Adrenal gland (tissue), 5 donors: ENCODE data around the gene TLN1.

ENCODE experiments used
- POLR2A ChIP-seq, 2 donors: fragments of 450-650 bp; IDR thresholded peaks; one replicate each; pipeline ENCODE4 v1.6.1; 2017; ENCODE audit warnings: antibody characterized with exemption in 2 of 2, mild to moderate bottlenecking in 2 of 2, moderate library complexity in 1 of 2
- TF ChIP-seq, protein P1 (sequence below), 6 experiments: fragments of 450-650 bp in 4 of 6; fragments of 200-600 bp in 2 of 6; sonication (generic) in 1 of 6; IDR thresholded peaks; 1 replicate in 5 of 6; 2 replicates in 1 of 6; pipeline versions ENCODE4 v1.5.1 to v1.8.0; 2016 to 2021; ENCODE audit warnings: antibody characterized with exemption in 6 of 6, mild to moderate bottlenecking in 2 of 6, moderate library complexity in 1 of 6
- donor health status: DM: no; HTN: no; CAD: no.

DNA sequence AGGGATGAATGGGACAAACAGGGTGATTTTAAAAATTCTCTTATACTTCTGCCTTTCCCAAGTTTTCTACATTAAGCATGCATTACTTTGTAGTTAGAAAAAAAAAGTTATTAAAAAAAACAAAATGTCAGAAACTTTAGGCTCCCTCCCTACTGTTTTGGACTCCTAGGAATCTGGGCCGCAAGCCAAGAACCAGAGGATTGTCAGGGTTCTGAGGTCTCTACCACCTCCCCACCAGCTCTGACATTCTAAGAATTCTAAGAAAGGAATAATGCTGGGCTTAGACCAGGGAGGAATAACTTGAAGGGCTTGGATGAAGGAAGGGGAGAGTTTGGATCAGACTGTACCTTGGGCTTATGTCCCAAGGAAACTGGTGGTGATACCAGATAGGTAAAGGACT is 66.0 kb downstream of the TLN1 start:
- no peak for TF ChIP-seq POLR2A (IDR thresholded peaks at IDR 0.05)
- TF ChIP-seq, protein P1, sequence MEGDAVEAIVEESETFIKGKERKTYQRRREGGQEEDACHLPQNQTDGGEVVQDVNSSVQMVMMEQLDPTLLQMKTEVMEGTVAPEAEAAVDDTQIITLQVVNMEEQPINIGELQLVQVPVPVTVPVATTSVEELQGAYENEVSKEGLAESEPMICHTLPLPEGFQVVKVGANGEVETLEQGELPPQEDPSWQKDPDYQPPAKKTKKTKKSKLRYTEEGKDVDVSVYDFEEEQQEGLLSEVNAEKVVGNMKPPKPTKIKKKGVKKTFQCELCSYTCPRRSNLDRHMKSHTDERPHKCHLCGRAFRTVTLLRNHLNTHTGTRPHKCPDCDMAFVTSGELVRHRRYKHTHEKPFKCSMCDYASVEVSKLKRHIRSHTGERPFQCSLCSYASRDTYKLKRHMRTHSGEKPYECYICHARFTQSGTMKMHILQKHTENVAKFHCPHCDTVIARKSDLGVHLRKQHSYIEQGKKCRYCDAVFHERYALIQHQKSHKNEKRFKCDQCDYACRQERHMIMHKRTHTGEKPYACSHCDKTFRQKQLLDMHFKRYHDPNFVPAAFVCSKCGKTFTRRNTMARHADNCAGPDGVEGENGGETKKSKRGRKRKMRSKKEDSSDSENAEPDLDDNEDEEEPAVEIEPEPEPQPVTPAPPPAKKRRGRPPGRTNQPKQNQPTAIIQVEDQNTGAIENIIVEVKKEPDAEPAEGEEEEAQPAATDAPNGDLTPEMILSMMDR (IDR thresholded peaks at IDR 0.05): no peak
